B cell (primary cell): Measurements from ENCODE around the gene ROR2.

Experiments
- EZH2 ChIP-seq: IDR thresholded peaks from 2 replicates; pipeline ENCODE4 v1.6.1; 2012; ENCODE audit warnings: borderline replicate concordance, low read depth, mild to moderate bottlenecking, moderate library complexity, low read length; ENCODE audit not compliant: insufficient read depth, poor library complexity, severe bottlenecking
- TF ChIP-seq, protein P1 (sequence below): fragments of 200-600 bp; IDR thresholded peaks from one replicate; pipeline ENCODE4 v1.8.0; 2022; ENCODE audit warnings: antibody characterized with exemption, mild to moderate bottlenecking

DNA sequence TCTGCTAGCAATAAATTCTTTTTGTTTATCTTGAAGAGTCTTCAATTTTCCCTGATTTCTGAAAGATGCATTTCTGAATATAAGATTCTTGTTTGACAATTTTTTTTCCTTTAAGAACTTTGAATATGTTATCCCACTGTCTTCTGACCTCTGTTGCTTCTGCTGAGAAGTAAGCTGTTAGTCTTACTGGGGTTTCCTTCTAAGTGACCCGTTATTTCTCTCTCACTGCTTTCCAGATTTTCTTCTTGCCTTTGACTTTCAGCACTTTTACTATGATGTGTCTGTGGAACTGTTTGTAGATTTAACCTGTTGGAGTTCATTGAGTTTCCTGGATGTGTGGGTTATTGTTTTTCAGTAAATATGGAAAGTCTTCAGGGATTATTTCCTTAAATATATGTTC lies 321.1 kb downstream of the ROR2 start:
- no peak for TF ChIP-seq EZH2
- TF ChIP-seq, protein P1, sequence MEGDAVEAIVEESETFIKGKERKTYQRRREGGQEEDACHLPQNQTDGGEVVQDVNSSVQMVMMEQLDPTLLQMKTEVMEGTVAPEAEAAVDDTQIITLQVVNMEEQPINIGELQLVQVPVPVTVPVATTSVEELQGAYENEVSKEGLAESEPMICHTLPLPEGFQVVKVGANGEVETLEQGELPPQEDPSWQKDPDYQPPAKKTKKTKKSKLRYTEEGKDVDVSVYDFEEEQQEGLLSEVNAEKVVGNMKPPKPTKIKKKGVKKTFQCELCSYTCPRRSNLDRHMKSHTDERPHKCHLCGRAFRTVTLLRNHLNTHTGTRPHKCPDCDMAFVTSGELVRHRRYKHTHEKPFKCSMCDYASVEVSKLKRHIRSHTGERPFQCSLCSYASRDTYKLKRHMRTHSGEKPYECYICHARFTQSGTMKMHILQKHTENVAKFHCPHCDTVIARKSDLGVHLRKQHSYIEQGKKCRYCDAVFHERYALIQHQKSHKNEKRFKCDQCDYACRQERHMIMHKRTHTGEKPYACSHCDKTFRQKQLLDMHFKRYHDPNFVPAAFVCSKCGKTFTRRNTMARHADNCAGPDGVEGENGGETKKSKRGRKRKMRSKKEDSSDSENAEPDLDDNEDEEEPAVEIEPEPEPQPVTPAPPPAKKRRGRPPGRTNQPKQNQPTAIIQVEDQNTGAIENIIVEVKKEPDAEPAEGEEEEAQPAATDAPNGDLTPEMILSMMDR, result no peak
